ENCODE data around the gene TNNI3.

The TNNI3 gene

DNA sequence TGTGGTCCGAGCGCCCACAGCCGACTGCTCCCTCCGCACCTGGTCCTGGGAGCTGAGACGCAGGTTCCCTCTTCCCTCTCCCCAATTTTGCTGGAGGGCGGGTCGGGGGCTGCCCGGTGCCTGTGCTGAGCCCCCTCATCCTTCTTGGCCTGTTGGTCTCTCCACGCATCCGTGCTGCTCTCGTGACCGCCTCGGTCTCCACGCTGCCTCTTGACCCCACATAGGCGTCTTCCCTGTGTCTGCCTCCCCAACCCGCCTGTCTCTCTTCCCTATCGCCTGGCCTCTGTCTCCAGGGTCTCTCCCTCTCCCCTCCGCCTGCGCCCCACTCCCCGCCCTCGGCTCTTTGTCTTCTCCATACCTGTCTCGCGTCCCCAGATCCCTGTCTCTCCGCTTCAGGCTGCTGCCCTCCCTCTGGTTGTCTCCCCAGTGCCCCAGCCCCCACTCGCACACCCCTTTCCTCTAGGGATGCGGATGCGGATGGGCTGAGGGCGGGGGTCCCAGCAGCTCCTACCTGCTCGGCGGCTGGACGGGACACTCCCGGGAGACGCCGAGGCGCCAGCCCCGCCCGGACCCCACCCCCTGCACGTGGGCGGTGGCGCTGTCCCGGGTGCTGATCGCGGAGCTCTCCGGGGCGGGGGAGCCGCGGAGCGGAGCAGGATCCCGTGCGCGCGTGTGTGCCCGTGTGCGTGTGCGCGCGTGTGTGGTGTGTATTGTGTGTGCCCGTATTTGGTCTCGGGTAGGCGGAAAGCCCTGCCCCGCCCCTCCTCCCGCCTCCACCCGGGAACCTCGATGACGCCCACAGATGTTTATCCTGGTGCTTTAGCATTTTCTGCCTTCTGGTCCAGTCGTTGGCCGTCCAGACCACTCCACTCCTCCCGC is 22.3 kb upstream of the TNNI3 start, which contains the start of gene SYT5:
SYT5 (minus strand) TSS at position 684 of the 879 bp plus-strand sequence. CDS start 1,248 bp downstream, outside the sequence.
- peak within 1 kb of the TSS; percentile 40 for H3K4me3 ChIP-seq (ENCODE audit: control insufficient read depth, low read depth, low read length)
- DNase-seq (ENCODE audit: low read depth), result no peak
- TF ChIP-seq, protein P1, sequence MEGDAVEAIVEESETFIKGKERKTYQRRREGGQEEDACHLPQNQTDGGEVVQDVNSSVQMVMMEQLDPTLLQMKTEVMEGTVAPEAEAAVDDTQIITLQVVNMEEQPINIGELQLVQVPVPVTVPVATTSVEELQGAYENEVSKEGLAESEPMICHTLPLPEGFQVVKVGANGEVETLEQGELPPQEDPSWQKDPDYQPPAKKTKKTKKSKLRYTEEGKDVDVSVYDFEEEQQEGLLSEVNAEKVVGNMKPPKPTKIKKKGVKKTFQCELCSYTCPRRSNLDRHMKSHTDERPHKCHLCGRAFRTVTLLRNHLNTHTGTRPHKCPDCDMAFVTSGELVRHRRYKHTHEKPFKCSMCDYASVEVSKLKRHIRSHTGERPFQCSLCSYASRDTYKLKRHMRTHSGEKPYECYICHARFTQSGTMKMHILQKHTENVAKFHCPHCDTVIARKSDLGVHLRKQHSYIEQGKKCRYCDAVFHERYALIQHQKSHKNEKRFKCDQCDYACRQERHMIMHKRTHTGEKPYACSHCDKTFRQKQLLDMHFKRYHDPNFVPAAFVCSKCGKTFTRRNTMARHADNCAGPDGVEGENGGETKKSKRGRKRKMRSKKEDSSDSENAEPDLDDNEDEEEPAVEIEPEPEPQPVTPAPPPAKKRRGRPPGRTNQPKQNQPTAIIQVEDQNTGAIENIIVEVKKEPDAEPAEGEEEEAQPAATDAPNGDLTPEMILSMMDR (IDR thresholded peaks at IDR 0.05; ENCODE audit: control insufficient read depth, insufficient read depth, low read depth, low read length, missing control alignments), result no peak

DNA sequence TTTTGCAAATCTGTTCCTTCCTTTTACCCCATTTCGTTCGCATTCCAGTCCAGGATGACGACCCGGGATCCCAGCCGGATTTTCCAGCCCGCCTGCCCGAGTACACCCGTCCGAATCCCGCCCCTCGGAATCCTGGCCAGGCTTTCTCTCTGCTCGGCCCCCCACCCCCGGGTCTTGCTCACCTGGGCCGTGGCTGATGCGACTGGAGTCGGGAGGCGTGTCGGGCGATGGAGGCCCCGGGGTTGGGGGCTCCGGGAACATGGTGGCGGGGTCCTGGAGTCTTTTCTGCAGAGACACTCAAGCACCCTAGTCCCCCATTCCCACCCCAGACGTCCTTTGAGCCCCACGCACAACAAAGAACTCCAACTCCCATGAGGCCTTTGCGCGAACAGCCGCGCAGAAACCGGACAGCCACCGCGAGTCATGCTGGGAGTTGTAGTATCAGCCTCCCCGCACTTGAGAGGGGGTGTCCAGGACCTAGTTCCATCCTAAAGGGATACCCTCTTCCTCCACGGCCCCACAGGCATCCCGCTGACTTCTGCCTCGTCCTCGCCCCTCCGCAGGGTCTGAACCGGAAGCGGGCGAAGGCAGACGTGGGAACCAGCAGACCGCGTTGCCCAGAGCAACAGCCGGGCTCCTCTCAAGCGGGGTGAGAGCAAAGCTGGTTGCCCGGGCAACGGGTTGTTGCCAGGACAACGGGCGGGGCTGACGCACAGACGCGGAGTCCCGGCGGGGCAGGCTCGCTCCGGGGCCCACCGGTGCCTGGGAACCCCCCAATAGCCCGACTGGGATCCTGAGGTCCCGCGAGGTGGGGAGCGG is 21.5 kb upstream of the TNNI3 start:
- TF ChIP-seq, protein P1 (IDR thresholded peaks at IDR 0.05; ENCODE audit: control insufficient read depth, insufficient read depth, low read depth, low read length, missing control alignments), result no peak
- H3K4me3 ChIP-seq (ENCODE audit: control insufficient read depth, low read depth, low read length), result peak overlapping the region; percentile 40

DNA sequence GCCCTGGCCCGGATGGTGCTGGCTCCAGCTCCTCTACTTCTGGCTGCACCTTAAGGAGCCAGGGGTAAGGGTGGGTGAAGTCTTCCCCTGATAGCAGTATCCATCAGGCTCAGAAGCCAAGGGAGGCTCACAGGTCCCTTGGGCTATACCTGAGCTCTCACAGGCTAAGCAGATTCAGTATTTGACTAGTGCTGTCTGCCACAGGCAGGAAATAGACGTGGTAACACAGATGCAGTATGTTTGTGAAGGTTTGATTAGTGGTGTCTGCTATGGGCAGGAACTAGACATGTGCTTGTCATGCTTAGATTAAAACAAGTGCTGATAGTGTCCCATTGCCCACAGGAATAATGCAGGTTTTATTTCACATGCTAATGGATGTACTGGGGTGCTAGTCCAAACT is 18.5 kb upstream of the TNNI3 start:
- TF ChIP-seq, protein P1 (IDR thresholded peaks at IDR 0.05; ENCODE audit: control insufficient read depth, insufficient read depth, low read depth, low read length, missing control alignments), result no peak
- H3K4me3 ChIP-seq (ENCODE audit: control insufficient read depth, low read depth, low read length), result no peak overlapping the region
- DNase-seq (ENCODE audit: low read depth), result no peak

More for the DNA sequence above, 21.5 kb upstream of the TNNI3 start:
- DNase-seq (ENCODE audit: low read depth), result no peak

DNA sequence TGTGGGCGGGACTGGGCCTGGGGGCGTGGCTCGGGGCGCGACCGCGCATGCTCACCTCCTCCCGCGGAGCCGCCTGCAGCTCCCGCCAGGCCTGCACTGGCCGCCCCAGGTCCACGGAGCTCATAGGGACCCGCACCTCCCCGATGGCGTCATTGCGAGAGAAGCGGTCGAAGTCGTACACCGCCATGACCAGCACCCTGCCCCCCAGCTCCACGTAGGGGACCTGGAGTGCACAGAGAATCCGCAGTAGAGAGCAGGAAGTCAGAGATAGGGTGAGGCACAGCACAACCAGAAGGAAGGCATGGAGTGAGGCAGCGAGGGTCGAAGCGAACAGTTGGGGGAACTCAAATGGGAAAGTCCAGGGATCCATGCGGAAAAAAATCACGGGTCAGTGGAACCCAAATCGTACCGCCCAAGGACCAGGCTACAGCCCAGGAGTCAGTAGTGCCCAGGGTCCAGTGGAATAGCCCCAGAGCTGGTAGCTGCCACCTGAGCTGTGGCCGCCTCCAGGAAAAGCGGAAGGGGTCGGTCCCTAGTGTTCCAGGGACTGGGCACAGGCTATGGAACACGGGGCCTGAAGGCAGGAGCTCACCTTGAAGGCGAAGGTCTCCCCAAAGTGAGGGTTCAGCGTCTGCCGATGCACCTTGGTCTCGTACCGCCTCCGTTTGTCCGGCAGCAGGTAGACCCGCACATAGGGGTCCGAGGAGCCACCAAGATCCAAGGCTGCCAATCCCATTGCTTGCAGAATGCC is 17.8 kb upstream of the TNNI3 start:
- TF ChIP-seq, protein P1 (IDR thresholded peaks at IDR 0.05; ENCODE audit: control insufficient read depth, insufficient read depth, low read depth, low read length, missing control alignments), result no peak
- no peak overlapping the region for H3K4me3 ChIP-seq (ENCODE audit: control insufficient read depth, low read depth, low read length)
- DNase-seq (ENCODE audit: low read depth), result no peak

DNA sequence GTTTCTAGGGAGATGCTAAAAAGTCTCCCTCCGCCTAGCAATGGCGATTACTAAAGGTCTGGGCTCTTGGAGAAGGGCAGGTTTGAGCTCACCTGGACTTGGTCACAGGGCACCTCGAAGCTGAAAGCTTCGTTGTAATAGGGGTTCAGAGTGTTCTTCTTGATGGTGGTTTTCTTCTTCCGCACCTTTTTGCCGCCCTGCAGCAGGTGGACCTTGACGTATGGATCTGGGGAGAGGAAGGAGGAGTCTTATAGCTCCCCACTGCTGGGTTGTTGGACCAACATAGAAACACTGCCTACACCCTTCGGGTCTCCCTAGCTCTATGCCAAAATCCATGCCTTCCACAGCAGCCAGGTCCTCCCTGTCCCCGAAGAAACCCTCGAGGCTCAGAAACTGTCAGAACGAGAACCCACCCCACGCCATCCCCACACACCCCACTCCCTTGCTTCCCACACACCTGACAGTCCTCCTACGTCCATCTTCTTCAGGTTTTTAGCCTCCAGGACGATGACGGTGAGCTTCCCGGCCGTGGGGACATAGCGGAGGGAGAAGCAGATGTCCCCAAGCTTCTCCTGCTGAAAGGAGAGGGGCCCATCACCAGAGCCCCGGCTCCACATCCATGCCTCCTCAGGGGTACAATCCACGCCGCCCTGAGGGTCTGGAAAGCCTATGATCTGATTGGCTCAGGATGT is 17.0 kb upstream of the TNNI3 start:
- TF ChIP-seq, protein P1 (IDR thresholded peaks at IDR 0.05; ENCODE audit: control insufficient read depth, insufficient read depth, low read depth, low read length, missing control alignments), result no peak
- DNase-seq (ENCODE audit: low read depth), result no peak
- H3K4me3 ChIP-seq (ENCODE audit: control insufficient read depth, low read depth, low read length), result no peak overlapping the region
